Adrenal gland (tissue), 5 donors: ENCODE results near the gene SASH1.

Experiments used
- POLR2A ChIP-seq, 2 donors: fragments of 450-650 bp; IDR thresholded peaks; one replicate each; pipeline ENCODE4 v1.6.1; 2017; ENCODE audit warnings: antibody characterized with exemption in 2 of 2, mild to moderate bottlenecking in 2 of 2, moderate library complexity in 1 of 2
- TF ChIP-seq, protein P1 (sequence below), 6 experiments: fragments of 450-650 bp in 4 of 6; fragments of 200-600 bp in 2 of 6; sonication (generic) in 1 of 6; IDR thresholded peaks; 1 replicate in 5 of 6; 2 replicates in 1 of 6; pipeline versions ENCODE4 v1.5.1 to v1.8.0; 2016 to 2021; ENCODE audit warnings: antibody characterized with exemption in 6 of 6, mild to moderate bottlenecking in 2 of 6, moderate library complexity in 1 of 6
- donor health status: DM: no; HTN: no; CAD: no.

DNA sequence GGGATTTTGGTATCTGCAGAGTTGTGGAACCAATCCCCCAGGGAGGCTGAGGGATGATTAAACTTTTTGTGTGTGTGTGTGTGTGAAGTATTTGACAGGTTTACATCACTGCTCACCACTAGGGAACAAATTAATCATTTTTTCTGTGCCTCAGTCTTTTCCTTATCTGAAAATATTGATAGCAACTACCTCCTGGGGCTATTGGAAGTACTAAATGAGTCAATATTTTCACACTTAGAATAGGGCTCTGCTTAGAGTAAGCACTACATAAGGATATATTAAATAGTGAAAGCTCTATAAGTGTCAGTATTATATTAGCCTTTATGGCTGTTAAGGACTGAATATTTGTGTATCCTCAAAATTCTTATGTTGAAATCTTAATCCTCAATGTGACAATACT lies 249.0 kb downstream of the SASH1 start:
- TF ChIP-seq, protein P1, sequence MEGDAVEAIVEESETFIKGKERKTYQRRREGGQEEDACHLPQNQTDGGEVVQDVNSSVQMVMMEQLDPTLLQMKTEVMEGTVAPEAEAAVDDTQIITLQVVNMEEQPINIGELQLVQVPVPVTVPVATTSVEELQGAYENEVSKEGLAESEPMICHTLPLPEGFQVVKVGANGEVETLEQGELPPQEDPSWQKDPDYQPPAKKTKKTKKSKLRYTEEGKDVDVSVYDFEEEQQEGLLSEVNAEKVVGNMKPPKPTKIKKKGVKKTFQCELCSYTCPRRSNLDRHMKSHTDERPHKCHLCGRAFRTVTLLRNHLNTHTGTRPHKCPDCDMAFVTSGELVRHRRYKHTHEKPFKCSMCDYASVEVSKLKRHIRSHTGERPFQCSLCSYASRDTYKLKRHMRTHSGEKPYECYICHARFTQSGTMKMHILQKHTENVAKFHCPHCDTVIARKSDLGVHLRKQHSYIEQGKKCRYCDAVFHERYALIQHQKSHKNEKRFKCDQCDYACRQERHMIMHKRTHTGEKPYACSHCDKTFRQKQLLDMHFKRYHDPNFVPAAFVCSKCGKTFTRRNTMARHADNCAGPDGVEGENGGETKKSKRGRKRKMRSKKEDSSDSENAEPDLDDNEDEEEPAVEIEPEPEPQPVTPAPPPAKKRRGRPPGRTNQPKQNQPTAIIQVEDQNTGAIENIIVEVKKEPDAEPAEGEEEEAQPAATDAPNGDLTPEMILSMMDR (IDR thresholded peaks at IDR 0.05) = no peak
- TF ChIP-seq POLR2A (IDR thresholded peaks at IDR 0.05) = no peak
